ENCODE data around the gene MAP3K14.

- TF ChIP-seq CTCF (IDR thresholded peaks at IDR 0.05; ENCODE audit: insufficient read depth, low read length, poor library complexity, severe bottlenecking): no peak
- no peak for TF ChIP-seq EZH2phosphoT487 (conservative IDR thresholded peaks at IDR 0.05; ENCODE audit: low read length)
Measured at GRCh38 chr17:45338996-45339535, 22.2 kb upstream of the MAP3K14 start.
